Fibroblast of mammary gland (primary cell): ENCODE results near the gene NIN.

Source experiments
- DNase-seq: peaks from one replicate; pipeline ENCODE4 v3.0.0-alpha.2; 2010; ENCODE audit warnings: low read depth
- H3K4me3 ChIP-seq: 2 replicates; pipeline ENCODE4 v1.5.1; 2011; ENCODE audit warnings: low read depth, mild to moderate bottlenecking, low read length, moderate library complexity; ENCODE audit not compliant: control insufficient read depth
- TF ChIP-seq, protein P1 (sequence below): conservative IDR thresholded peaks from 2 replicates; pipeline ENCODE4 v1.5.1; 2011; ENCODE audit warnings: low read depth, low read length, inconsistent platforms; ENCODE audit not compliant: control insufficient read depth, insufficient read depth

The NIN gene

GRCh38 chr14:50832935-50833630 is 2.1 kb upstream of the NIN start:
- TF ChIP-seq, protein P1, sequence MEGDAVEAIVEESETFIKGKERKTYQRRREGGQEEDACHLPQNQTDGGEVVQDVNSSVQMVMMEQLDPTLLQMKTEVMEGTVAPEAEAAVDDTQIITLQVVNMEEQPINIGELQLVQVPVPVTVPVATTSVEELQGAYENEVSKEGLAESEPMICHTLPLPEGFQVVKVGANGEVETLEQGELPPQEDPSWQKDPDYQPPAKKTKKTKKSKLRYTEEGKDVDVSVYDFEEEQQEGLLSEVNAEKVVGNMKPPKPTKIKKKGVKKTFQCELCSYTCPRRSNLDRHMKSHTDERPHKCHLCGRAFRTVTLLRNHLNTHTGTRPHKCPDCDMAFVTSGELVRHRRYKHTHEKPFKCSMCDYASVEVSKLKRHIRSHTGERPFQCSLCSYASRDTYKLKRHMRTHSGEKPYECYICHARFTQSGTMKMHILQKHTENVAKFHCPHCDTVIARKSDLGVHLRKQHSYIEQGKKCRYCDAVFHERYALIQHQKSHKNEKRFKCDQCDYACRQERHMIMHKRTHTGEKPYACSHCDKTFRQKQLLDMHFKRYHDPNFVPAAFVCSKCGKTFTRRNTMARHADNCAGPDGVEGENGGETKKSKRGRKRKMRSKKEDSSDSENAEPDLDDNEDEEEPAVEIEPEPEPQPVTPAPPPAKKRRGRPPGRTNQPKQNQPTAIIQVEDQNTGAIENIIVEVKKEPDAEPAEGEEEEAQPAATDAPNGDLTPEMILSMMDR = no peak
- DNase-seq = no peak

GRCh38 chr14:50831726-50832168 is 785 bp upstream of the NIN start:
- peak overlapping the region; percentile 79 for H3K4me3 ChIP-seq
- no peak for DNase-seq

More at GRCh38 chr14:50832935-50833630, 2.1 kb upstream of the NIN start:
- no peak overlapping the region for H3K4me3 ChIP-seq

DNA sequence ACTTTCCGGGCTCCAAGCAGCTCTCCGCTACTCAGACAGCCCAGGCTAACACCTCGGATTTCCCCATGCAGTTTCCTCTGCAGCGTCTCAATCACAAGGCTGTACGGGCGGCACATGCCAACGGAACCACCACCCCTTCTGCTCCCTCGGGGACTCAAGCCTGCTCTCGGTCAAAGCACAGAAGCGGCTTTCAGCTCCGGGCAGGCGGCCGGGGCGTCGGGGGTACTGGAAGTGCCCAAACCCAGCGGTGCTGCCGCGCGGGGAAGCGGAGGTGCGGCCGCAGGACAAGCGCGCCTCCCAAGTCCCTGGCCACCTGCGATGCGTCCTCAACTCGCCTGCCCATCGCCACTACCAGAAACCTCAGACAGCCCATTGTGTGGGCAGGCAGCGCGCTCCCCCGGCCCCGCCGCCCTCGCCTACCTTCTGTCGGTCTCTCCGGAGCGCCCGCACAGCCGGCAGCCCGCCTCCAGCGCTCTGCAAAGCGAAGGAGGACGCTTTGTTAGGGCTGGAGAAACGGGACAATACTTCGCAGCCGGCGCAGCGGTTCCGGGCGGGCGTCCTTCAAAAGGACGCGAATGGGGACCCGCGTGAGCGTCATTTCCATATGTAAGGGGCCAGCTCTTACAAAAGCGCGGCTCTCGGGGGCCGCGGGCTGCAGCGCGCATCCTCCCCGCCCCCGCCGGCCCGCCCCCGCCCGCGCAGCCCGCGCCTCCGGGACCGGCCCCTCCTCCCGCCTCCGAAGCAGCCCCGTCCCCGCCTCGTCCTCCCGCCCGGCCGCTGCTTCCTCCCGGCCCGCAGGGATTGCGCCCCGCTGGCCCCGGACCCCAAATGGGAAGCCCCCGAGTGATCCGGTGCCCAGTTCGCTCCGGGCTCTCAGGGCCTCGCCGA is 674 bp downstream of the NIN start:
- TF ChIP-seq, protein P1 = no peak
- no peak for DNase-seq
- H3K4me3 ChIP-seq = peak overlapping the region; percentile 72

More at GRCh38 chr14:50831726-50832168, 785 bp upstream of the NIN start:
- TF ChIP-seq, protein P1 = no peak

DNA sequence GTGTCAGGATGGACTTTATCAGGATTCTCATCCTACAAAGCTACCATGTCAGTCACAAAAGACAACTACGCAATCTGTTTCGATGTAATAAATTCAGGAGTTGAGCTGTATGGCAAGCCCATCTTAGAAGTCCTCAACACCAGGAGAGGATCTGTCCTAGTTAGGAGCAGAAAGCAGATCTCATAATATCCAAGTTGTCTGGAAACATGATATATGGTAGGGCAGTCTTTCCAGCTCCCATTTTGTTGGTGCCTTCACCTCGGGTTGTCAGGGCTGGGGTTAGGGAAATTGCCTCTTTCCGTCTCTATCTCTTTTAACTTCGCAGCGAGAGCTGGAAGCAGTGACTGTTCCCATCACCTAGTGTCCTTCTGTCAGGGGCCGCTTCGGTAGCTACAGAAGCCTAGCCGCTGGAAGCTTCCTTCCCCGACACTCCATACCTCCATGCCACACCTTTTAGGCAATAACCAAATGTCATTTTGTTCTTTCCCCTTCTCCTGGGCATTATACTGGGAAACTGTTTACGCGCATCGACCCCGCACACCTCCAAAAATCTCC is 1.4 kb downstream of the NIN start:
- peak overlapping the region; percentile 72 for H3K4me3 ChIP-seq
- no peak for DNase-seq
- TF ChIP-seq, protein P1 = no peak

- TF ChIP-seq, protein P1 = peak; percentile 7
- peak overlapping the region; percentile 72 for H3K4me3 ChIP-seq
- DNase-seq = no peak
Measured at GRCh38 chr14:50828721-50829488, 2.1 kb downstream of the NIN start.

- no peak overlapping the region for H3K4me3 ChIP-seq
- no peak for DNase-seq
- TF ChIP-seq, protein P1 = no peak
Measured at GRCh38 chr14:50826681-50827080, 4.3 kb downstream of the NIN start.
